Lower lobe of right lung (tissue), 2 donors: Measurements from ENCODE around the gene CACNA1D. TPM values are rescaled to one million over a fixed set of nuclear protein-coding genes. Genes with fewer than 3 reads are reported as not detected.

Source experiments
- ATAC-seq, 2 donors: fragments of 200-7000 bp; cut with Tn5 transposase; one replicate each; pipeline ENCODE4 v1.9.1; 2020 to 2022; ENCODE audit warnings: mild to moderate bottlenecking in 2 of 2, moderate library complexity in 2 of 2
- DNase-seq: peaks from one replicate; pipeline ENCODE4 v3.0.0-alpha.2; 2020
- H3K27ac ChIP-seq: fragments of 200-600 bp; one replicate; pipeline ENCODE4 v1.8.0; 2022
- H3K27me3 ChIP-seq: fragments of 200-600 bp; one replicate; pipeline ENCODE4 v1.8.0; 2022; ENCODE audit warnings: low read depth
- H3K36me3 ChIP-seq: fragments of 200-600 bp; one replicate; pipeline ENCODE4 v1.8.0; 2022; ENCODE audit warnings: mild to moderate bottlenecking
- H3K4me1 ChIP-seq: fragments of 200-600 bp; one replicate; pipeline ENCODE4 v1.8.0; 2022
- H3K4me3 ChIP-seq: fragments of 200-600 bp; one replicate; pipeline ENCODE4 v1.8.0; 2022; ENCODE audit warnings: mild to moderate bottlenecking
- H3K9me3 ChIP-seq: fragments of 200-600 bp; one replicate; pipeline ENCODE4 v1.8.0; 2022
- intact Hi-C: fragments of 100-400 bp; cut with DNase I; formaldehyde crosslinking; loops from one replicate; pipeline ENCODE4 v1.11.0; 2022
- total RNA-seq: library from RNA; stranded (reverse); fragmentation: NEBNext Ultra II Directional; extraction: Animal tissue kit (Norgen Biotek cat#: 25700); gene quantifications from one replicate; pipeline ENCODE4 v1.2.1, GENCODE V29; 2021
- TF ChIP-seq, protein P1 (sequence below): fragments of 200-600 bp; IDR thresholded peaks from one replicate; pipeline ENCODE4 v1.8.0; 2022; ENCODE audit warnings: antibody characterized with exemption, mild to moderate bottlenecking
- donor health status: DM: no; HTN: yes; CAD: no; lungs with severe emphysema.

The CACNA1D gene
- total RNA-seq, 1 donor from 2014 or later: 33.6 TPM

DNA sequence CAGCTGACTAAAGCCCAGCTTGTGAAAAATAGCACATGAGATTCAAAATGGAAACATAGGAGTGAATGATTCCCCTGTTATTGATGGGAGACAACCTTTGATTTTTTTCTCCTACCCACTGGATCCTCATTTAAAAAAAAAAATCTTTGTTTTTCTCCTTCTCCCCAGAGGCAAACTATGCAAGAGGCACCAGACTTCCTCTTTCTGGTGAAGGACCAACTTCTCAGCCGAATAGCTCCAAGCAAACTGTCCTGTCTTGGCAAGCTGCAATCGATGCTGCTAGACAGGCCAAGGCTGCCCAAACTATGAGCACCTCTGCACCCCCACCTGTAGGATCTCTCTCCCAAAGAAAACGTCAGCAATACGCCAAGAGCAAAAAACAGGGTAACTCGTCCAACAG is 2.6 kb downstream of the CACNA1D start:
- H3K36me3 ChIP-seq: no peaks in the 10 kb centered on the region
- peak overlapping the region; percentile 57 for H3K4me3 ChIP-seq
- H3K27ac ChIP-seq: no peak overlapping the region
- ATAC-seq (no peak), DNase-seq (no peak)
- H3K27me3 ChIP-seq: peaks cover 25% of the 10 kb centered on the region
- H3K9me3 ChIP-seq: no peaks in the 10 kb centered on the region
- peaks cover 15% of the 10 kb centered on the region for H3K4me1 ChIP-seq
- TF ChIP-seq, protein P1, sequence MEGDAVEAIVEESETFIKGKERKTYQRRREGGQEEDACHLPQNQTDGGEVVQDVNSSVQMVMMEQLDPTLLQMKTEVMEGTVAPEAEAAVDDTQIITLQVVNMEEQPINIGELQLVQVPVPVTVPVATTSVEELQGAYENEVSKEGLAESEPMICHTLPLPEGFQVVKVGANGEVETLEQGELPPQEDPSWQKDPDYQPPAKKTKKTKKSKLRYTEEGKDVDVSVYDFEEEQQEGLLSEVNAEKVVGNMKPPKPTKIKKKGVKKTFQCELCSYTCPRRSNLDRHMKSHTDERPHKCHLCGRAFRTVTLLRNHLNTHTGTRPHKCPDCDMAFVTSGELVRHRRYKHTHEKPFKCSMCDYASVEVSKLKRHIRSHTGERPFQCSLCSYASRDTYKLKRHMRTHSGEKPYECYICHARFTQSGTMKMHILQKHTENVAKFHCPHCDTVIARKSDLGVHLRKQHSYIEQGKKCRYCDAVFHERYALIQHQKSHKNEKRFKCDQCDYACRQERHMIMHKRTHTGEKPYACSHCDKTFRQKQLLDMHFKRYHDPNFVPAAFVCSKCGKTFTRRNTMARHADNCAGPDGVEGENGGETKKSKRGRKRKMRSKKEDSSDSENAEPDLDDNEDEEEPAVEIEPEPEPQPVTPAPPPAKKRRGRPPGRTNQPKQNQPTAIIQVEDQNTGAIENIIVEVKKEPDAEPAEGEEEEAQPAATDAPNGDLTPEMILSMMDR: no peak
- intact Hi-C loops: no loop called here

DNA sequence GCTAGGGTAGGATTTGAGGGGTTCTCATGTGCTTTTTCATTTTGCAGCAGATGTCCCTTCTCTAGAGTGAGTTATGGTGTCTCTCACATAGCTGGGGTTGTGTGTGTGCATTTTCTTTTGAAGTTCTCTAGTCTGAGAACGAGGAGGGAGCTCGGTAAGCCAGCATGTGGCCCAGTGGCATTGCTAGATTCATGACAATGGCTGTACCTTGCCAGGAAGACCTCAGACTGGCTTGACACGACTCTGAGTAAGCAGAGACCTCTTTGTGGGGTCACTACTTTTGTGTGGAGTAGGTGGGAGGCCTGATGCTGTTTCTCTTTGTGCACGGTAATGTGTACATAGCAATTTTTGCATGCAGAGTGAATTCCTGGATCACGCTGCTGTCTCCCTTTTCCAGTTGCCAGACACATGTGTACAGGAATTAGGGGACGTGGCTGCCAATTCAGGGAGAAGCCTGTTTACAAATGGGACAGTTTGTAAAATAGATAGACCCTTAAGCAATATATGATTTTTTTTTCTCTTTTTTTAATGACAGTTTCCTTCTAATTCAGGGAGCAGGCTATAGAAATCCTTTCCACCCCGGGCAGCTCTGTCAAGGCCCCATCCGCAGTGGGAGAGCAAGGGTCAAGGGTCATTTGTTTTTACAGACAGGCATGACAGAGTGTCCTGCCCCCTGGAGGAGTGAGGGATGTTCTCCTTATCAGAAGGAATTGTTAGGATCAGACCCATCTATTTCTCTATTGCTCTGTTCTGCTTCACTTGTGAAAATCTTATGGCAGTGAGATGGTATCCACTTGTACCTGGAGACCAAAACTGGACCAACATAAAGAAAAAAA is 4.6 kb downstream of the CACNA1D start:
- Histone ChIP-seq H3K27ac (peak overlapping the region; percentile 31), H3K9me3 (no peaks in the 10 kb centered on the region), H3K4me3 (no peak overlapping the region), H3K4me1 (peaks cover 11% of the 10 kb centered on the region), H3K36me3 (no peaks in the 10 kb centered on the region), H3K27me3 (peaks cover 21% of the 10 kb centered on the region)
- intact Hi-C loops: no loop called here
- TF ChIP-seq, protein P1: no peak
- ATAC-seq (no peak), DNase-seq (no peak)

DNA sequence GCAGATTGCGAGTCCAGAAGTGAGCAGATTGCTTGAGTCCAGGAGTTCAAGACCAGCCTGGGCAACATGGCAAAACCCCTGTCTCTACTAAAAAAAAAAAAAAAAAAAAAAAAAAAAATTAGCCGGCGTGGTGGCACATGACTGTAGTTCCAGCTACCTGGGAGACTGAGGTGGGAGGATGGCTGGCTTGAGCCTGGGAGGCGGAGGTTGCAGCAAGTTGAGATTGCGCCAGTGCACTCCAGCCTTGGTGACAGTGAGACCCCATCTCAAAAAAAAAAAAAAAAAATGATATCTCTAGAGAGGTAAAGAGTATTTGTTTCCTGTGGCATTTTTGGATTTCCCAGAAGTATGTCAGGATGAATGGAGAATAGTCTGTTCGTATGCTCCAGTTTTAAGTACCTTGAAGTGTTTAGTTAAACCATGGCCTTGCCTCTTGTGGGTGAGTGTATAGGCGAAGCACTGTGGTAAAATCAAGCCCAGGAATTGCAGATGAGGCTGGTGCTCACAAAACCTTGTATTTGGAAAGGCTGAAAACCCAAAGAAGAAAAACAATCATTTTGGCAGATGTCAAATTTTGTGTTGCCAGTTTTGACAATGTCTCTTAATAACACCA is 5.9 kb downstream of the CACNA1D start:
- H3K4me3 ChIP-seq: no peak overlapping the region
- no peaks in the 10 kb centered on the region for H3K36me3 ChIP-seq
- no peaks in the 10 kb centered on the region for H3K9me3 ChIP-seq
- ATAC-seq (peak; percentile 70 to 82), DNase-seq (no peak)
- H3K27me3 ChIP-seq: peaks cover 19% of the 10 kb centered on the region
- H3K4me1 ChIP-seq: peaks cover 8% of the 10 kb centered on the region
- TF ChIP-seq, protein P1: no peak
- intact Hi-C loops: no loop called here
- no peak overlapping the region for H3K27ac ChIP-seq

DNA sequence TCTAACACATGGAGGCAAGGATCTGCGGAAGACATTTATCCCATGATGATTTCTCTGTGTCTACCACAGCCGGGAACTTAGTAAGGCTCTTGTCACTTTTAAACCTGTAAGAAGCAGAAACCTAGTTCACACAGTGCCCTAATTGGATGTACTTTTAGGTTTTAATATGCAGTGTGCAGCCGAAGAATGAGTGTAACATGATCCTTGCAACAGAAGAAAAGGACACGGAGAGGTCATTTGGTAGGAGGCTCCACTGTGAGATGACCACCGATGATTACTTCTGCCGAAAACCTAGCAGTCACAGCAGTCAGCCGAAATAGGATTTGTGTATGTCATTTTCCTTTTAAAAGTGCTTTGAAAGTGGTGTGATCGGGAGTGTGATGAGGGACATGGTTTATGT is 6.8 kb downstream of the CACNA1D start:
- TF ChIP-seq, protein P1: no peak
- Histone ChIP-seq H3K9me3 (no peaks in the 10 kb centered on the region), H3K27me3 (peaks cover 11% of the 10 kb centered on the region), H3K27ac (no peak overlapping the region), H3K36me3 (no peaks in the 10 kb centered on the region), H3K4me3 (peak overlapping the region; percentile 15), H3K4me1 (no peaks in the 10 kb centered on the region)
- intact Hi-C loops: no loop called here
- DNase-seq: no peak
- no peak for ATAC-seq

DNA sequence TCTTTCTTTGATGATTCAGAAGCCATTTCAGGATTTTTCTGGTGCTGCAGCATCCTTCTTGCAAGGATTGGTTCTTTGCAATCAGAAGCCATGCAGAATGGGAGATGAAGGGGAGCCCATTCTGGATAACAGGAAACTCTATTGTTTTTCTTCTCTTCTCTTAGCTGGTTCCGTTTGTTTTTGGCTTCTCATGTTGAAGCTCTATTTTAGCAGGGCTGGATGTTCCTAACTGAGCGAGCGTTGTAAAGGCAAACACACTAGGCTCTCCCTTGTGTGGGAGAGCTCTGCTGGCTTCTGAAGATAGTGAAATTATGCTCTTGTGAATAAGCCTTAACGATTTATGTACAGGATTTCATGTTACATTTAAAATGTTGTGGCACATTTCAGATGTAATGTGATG is 8.3 kb downstream of the CACNA1D start:
- ATAC-seq (no peak), DNase-seq (no peak)
- Histone ChIP-seq H3K27ac (no peak overlapping the region), H3K9me3 (no peaks in the 10 kb centered on the region), H3K4me1 (no peaks in the 10 kb centered on the region), H3K36me3 (no peaks in the 10 kb centered on the region), H3K4me3 (no peak overlapping the region), H3K27me3 (no peaks in the 10 kb centered on the region)
- TF ChIP-seq, protein P1: no peak
- intact Hi-C loops: no loop called here
